Activated effector memory CD4-positive, alpha-beta T cell treated with anti-CD3 and anti-CD28 coated beads, Interleukin-2, amount 50 U/mL, for 16 hours (primary cell): ENCODE data around the gene P2RX1.
A peak's percentile ranks its signal among the peaks of the same experiment; 100 is the strongest.

Experiments used
- DNase-seq: peaks from one replicate; pipeline ENCODE4 v3.0.0-alpha.2; 2020

Gene P2RX1

DNA sequence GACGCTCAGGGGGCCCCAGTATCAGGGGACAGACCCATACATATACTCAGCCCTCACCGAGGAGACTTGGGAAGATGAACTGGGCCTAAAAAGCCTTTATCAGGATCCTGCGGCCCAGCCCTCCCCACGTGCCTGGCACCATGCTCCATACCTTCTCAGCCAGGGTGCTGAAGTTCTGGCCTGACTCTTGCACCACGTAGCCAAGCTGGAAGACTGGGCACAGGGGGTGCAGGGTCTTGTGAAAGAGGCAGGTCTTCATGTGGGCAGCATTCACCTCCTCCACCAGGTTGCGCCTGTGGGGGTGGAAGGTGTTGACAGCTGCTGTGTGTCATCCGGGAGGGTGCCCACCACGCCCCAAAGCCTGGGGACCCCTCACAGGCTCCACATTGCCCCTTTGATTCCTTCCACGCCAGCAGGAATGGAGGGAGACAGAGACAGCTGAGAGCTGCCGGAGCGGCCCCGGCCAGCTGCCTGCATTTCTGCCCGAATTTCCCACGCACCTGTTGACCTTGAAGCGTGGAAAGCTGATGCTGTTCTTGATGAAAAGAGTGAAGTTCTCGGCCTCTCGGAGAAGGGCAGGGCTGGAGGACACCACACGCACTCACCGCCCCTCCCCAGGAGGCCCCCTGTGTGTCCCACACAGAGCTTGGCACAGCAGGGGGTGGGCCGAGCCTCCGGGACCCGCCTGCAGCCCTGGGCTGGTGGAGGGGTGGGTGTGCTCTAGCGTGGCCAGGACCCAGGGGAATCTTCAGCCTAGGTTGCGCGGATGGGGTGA, 13.0 kb downstream of the P2RX1 start:
- DNase-seq = no peak

DNA sequence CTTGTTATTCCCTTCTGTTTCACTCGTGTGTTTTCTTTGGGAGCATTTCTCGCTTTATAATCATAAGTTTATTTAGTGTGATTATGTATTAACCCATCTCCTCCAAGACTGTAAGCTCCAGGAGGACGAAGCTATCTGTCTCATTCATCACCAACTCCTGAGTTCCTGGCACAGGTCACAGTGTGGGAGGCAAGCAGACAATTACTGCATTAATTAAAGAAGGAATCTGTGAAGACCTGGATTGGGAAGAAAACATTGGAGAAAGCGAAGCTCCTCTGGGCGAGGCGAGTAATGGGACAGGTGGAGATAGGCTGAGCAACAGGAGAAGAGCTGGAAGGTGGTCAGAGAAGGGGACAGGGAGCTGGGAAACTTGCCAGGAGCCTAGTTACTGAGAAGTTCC, 15.6 kb downstream of the P2RX1 start:
- no peak for DNase-seq

DNA sequence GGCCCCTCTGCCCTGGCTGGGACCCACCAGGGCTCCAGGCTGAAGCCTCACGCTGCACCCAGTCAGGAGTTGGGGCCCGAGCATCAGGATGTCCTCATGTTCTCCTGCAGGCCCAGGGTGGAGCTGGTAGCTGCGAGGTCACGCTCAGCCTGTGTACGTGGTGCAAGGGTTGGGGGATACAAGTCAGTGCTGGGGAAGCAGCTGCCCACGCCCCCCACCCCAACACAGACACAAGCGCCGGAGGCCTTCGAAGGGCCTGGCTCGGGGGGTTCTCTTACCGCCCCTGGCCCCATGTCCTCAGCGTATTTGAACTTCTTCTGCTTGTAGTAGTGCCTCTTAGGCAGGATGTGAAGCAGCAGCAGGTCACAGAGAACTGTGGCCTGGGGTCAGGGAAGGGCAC, 18.5 kb downstream of the P2RX1 start:
- DNase-seq = no peak

DNA sequence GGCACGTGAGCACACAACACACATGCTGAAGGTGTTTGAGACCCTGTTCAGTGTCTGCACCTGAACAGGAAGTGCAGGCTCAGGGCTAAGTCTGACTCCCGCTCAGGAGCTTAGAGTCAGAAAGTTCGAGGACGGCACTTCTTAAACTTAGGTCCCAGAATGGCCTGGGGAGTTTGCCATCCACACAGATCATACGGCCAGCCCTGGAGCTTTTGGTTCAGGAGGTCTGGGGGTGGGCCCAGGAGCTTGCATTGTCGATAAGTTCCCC, 19.4 kb downstream of the P2RX1 start:
- no peak for DNase-seq

DNA sequence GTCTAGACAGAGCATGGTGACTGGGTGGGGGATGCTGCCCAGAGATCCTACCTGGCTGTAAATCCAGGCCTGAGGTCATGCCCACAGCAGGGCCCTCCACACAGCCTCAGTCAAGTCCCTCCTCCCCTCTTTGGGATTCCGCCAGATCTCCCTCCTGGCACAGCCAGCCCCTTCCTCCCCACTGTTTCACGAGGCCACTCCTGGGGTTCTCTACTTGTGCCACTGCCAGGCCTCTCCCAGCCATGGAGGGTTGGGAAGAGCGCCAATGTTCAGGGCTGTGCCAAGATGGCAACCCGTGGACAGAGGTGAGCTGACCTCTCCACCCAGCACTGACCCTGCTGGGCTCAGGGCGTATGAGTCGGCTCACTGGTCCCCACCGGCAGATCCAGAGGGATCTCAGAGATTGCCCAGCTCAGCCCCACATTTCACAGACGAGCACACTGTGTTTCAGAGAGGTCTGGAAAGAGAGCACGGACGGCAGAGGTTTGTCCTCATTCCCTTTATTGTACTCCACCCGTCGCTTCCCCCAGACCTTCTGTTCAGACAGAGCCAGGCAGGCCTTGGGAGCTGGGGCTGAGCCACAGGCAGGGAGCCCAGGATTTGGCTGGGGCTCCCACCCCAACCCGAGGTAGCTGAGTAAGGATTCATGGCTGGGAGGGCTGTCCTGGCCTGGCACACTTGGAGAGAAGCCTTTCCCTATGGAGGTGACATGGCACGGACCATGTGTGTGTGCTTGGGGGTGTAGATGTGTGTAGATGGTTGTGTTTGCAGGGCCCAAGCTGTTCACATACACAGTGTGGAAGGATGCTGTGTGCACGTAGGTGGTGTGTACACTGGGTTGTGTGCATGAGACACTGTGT, 19.9 kb downstream of the P2RX1 start:
- no peak for DNase-seq

DNA sequence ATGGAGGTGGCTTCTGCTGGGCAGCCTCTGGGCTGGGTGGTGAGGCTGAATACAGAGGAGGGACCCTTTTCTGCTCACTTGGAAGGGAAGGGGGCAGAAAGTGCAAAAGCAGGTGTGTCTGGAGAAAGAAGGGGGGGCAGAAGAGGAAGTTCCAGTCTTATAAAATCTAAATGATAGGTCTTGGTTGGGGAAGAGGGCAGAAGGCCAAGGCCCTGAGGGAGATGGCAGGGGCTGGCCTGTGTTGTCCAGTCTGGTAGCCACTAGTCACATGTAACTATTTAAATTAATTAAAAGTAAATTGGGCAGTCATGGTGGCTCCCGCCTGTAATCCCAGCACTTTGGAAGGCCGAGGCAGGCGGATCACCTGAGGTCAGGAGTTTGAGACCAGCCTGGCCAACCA, 20.9 kb downstream of the P2RX1 start:
- DNase-seq = no peak

DNA sequence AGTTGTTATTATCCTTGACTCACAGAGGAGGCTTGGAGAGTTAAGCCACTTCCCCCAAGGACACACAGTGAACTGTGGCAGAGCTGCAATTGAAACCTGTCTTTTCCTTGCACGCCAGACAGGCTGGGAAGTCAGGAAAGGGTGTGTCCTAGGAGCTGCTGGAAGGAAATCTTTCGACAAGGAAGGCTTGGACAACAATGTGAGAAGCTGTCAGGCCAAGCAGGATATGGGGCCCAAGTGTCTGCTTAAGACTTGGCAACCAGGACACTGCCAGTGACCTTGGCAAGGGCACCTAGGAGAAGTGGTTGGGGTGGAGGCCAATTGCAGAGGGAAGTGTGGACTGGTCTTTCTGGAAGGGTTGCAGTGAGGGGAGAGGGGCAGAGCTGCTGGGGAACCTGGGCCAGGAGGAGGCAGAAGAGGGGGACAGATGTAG, 21.3 kb downstream of the P2RX1 start:
- no peak for DNase-seq

DNA sequence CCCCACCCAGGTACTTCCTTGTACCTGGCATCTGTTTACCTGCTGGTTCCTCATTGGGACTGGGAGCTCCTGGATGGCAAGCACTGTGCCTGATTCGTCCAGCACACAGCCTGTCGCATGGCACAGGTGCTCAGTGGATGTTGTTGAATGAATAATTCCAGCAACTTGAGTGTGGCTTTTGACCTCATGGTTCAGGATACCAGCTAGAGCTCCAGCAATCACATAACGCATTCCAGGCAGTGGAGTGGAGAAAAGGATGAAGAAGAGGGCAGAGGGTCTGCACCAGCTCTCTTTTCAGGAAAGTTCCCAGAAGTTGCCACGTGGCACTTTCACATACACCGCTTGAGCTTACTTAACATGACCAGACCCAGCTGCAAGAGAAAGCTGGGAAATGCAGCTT, 22.1 kb downstream of the P2RX1 start:
- DNase-seq = no peak

DNA sequence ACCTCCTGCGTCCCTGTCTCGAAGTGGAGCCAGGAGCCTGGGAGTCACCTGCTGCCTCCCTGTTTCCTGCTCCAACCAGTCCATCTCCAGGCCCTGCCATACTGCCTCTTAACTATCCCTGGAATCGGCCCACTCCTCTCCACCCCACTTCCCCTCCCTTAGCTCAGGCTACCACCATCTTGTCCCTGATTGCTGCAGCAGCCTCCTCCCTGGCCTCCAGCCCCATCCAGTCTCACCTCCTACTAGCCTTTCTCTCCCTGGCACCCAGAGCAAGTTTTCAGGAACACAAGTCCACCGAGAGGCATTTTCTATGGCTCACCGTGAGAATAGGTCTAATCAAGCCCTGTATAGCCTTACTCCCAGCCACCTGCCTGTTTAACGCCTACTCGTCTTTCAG, 22.5 kb downstream of the P2RX1 start:
- DNase-seq = no peak

DNA sequence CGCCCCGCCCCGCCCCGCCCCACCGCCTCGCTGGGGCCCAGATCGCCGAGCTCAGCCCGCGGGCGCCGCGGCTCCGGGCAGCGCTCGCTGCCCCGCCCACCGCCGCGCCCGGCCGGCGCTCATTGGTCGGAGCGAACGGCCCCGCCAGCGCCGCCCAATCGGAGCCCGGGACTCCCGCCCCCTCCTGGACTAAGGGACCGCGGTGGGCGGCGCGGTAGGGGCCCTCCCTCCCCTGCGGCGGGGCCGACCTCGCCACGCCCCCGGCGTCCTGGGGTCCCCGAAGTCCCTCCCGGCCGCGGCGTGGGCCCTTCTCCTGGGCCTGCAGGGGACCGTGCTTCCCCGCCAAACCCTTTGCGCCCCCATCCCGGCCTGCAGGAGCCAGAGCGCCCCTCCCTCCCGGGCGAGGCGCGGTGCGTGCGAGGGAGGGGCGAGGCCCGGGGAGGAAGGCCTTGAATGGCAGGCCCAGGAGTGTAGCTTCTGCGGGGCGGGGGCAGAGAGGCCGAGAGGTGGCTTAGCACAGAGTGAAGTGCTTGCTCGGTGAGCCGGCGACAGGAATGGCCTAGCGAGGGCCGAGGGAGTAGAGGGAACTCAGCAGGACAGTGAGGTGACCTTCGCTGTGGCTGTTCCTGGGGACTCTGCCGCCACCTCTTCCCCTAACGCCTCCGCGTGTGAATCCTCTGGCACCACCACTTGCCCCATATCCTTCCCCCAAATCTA, 23.1 kb downstream of the P2RX1 start, which contains the start of gene CAMKK1:
CAMKK1 (minus strand) TSS at position 51 of the 717 bp plus-strand sequence. CDS start 7,366 bp downstream, outside the sequence.
- peak; percentile 96 for DNase-seq

DNA sequence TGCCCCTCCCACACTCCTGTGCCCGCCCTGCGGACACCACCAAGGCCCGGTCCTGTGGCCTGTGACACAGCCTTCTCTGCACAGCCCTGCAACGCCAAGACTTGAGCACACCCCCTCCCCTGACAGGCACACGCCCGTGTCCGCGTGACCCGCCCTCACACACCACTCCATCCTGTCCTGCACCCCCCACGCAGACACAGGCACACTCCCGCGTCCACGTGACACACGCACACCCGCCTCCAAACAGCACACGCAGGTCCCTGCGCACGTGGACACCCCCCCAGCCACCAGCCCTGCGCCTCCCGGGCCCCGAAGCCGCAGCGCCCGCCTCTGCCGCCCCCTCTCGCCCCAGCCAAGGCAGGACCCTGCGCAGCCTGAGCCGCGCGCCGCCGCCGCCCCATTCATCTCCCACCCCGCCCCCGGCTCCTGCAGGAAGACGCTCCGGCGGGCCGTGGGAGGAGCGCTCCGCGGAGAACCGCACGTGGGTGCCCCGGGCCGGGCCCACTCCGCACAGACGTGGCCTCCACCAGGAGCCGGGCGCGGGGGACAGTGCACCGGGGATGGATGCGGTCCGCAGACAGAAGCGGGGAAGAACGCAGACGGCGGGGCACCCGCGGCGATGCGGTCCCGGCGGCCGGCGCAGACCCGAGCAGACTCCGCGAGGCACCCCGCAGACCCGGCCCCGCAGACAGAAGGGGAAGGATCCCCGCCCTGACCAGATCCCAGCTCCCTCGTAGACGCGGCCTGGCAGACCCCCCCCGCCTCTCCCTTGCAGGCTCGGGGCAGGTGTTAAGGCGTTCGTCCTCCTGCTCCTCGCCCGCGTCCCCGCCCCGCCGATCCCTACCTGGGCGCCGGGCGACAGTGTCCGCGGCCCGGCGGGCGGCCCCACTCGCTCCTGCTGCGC, 23.9 kb downstream of the P2RX1 start:
- peak; percentile 91 for DNase-seq

DNA sequence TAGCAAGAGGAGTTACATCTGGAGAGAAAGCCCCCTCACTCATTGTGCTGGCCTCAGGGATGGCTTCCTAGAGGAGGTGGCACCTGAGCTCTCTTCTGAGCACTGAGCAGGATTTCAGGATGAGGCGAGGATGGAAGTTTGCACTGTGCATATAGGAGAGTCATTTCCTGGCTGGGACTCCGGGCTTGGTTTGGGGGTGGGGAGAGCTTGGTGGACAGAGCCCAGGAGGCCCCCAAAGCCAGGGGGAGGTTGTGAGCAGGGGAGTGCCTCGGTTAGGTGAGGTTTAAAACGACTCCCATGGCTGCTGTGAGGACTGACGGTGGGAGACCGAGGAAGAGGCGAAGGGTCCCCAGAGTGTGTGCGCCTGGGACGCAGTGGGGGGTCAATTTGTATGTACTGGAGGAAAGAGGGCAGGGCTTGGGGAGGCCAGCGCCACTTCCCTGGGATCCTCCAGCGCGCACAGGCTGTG, 24.6 kb downstream of the P2RX1 start:
- DNase-seq = no peak

DNA sequence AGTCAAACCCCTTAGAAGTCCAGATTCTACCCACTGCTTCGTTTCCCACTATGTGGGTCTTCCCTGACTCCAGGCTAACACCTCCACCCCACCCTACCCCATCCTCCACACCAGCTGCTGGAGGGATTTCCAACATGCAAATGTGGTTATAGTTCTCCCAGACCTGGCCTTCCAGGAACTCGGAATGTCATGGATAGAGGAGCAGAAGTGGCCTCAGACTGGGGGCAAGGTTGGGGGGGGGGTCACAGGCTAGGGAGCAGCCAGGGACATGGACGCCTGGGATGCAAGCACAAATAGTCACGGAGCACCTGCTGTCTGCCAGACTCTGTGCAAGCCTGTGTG, 25.4 kb downstream of the P2RX1 start:
- no peak for DNase-seq

DNA sequence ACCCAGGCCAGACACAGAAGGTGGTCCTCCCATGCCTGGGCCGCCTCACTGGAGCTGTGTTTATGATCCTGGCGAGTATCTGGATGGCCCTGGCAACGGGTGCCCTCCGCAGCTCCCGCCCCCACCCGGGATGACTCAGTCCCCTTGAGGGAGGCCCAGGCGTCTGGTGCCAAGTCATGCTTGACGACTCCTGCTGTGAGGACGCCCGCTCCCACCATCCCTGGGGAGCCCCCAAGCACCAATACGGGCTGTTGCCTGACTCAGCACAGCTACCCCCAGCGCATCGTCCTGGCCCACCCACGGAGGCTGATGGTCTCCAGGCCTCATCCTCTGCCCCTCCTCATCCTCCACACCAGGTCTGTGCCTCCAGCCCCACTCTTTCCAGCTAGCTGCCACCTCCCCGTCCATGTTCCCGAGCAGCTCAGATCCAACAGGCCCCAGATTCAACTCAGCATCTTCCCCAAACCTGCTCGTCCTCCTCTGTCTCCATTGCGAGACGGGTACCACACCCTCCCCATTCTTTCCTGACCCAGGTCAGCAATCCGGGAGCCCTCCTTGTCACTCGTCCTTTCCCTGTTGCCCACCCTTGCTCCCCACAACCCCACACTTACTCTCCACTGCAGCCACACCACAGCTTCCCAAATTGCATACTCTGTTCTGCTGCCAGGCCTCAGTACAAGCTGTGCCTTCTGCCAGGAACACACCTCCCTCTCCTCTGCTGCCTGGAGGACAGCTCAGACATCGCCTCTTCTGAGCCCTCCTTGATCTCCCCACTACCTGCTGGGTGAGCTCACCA, 26.0 kb downstream of the P2RX1 start:
- peak; percentile 67 for DNase-seq

DNA sequence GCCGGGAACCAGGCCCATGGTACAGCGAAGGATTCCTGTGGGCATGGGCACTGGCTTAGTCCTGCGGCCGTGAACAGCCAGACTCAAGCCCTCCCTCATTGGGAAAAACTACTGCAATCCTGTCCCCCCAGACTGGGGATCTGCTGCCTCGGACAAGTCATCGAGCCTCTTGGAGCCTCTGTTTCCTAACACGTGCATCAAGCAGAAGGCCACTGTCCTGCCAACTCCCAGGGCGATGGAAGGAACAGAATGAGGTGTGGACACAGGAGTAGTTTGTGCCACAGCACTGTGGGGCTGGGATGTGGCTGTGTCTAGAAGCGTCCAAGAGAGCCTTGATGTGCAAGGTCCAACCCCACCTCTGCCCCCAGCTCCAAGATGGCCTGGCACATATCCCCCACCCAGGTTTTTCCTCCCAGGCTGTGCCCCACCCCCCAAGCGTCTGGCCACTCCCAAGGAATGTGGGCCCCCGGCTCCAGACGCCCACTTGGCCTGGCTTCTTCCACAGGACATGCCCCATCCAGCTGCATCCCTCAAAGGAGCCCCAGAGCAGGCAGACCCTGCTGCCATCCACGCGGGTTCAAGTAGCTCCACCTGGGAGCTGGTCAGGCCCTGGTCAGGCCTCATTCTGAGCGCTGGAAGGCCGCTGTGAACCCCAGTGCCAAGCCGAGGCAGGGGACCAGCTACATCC, 26.8 kb downstream of the P2RX1 start:
- DNase-seq = no peak

DNA sequence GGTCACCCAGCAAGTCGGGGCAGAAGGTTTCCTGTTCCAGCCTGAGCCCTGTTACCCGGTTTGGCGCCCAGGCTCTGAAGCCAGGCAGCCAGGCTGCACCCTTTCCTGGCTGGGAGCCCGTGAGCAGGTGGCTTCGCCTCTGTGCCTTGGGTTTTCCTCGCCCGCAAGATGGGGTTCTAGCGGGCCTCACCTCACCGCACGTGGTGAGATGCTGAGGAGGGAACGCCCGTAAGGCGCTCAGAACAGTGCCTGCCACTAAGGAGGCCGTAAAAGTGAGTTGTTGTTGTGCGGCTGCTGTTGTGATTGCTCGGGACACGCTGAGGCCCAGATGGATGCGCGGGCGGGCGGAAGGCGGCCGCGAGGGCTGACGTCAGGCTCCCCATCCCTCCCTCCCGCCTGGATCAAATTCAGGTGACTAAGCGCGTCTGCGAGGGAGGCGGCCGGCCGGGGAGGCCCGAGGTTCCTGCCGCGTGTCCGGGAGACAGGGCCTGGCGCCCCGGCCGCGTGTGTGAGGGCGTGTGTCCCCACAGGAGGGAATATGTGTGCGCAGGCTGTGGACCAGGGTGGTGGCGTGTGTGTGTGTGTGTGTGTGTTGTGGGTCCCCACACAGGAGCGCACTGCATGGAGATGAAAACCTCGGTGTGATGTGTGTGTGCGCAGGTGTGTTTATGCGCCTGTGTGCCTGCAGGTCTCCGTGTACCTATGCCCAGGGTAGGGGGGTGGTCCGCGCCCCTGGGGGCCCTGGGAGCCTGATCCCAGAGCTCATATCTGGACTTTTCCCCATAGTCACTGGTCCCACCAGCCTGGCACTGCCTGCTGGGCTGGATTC, 27.7 kb downstream of the P2RX1 start:
- no peak for DNase-seq

DNA sequence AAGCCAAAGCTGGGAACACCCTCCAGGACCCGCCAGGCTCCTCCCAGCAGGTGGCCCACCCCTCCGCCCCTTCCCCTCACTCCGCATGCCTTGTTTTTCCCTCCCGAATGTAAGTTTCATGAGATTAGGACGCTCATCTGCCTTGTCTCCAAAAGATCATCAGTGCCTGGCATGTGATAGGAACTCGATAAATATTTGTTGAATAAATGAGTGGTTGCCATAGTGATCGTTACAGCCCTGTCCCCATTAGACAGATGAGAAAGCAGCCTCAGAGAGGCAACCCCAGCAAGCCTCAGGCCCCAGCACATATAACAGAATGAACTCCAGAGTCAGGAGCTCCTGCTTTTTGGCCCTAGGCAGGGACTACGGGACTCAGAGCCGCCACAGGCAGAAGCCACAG, 28.5 kb downstream of the P2RX1 start:
- no peak for DNase-seq

DNA sequence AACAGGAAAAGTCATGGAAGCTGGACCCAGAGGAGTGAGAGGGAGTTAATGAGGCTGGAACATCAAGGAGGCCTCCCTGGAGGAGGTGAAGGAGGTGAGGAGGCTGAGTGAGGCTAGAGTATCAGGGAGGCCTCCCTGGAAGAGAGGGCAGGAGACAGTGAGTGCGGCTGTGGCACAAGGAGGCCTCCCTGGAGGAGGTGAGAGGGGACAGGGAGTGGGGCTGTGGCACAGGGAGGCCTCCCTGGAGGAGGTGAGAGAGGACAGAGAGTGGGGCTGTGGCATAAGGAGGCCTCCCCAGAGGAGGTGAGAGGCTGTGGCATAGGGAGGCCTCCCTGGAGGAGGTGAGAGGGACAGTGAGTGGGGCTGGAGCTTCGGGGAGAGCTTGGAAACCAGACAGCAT, 28.9 kb downstream of the P2RX1 start:
- no peak for DNase-seq

DNA sequence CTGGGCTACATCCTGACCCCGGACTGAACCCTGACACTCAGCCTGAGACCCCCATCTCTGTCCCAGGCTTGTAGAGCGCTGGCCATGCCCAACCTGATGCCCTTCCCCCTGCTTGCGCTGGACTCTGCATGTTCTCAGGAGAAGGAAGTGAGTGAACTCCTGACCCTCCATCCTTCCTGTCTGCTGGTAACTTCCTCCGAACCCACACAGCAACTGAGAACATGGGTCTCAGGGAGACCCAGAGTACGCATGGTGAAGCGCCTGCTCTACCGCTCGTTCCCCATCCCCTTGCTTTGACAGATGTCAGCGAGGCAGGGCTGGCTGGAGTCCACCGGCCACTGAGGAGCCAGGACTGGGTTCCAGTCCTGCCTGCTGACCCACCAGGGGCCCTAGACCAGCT, 29.5 kb downstream of the P2RX1 start:
- DNase-seq = no peak

DNA sequence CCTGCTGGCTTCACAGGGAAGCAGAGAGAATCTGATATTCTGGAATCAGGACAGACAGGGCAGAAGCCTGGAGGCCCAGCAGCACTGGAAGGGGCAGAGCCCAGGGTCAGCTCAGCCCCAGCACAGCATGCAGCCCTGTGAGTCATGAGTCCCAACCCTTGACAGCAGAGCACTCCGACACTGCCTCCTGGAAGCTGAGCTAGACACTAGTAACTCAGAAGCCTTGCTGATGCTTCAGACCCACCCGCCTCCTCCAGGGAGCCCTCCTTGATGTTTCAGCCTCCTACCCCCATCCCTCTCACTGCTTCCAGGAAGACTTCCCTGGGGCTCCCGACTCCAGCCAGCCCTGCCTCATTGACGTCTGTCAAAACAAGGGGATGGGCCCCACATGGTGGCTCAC, 30.3 kb downstream of the P2RX1 start:
- no peak for DNase-seq
